ENCODE measurements around the gene ACSS3.
"Not testable (repeated sequence)": the region's sequence is repeated elsewhere in the genome, so short reads cannot be mapped to it uniquely, and the experiment has no call there.

Gene ACSS3

GRCh38 chr12:81077686-81078441 lies at the start of gene ACSS3:
Gene ACSS3, plus strand, starts transcription at chr12:81078079. Its CDS starts 42 bp downstream, at chr12:81078121.
- Histone ChIP-seq H3K9me3 (ENCODE audit: severe bottlenecking) (no peaks in the 10 kb centered on the region), H3K27me3 (ENCODE audit: insufficient read depth, poor library complexity, severe bottlenecking) (peaks cover 18% of the 10 kb centered on the region), H3K27ac (ENCODE audit: poor library complexity, severe bottlenecking) (no peak within 1 kb of the TSS), H3K36me3 (ENCODE audit: low read depth) (no peaks in the 10 kb centered on the region), H3K4me3 (ENCODE audit: severe bottlenecking) (no peak within 1 kb of the TSS), H3K4me1 (ENCODE audit: insufficient read depth, poor library complexity, severe bottlenecking) (no peaks in the 10 kb centered on the region)
- TF ChIP-seq CTCF (IDR thresholded peaks at IDR 0.05; ENCODE audit: poor library complexity, severe bottlenecking), result no peak
- ATAC-seq (ENCODE audit: low read depth), result no peak
- no peak for DNase-seq (ENCODE audit: low spot score)

GRCh38 chr12:81034926-81035325 lies 43.0 kb upstream of the ACSS3 start:
- ATAC-seq (ENCODE audit: low read depth) (no peak), DNase-seq (ENCODE audit: low spot score) (no peak)
- Histone ChIP-seq H3K4me1 (ENCODE audit: insufficient read depth, poor library complexity, severe bottlenecking) (no peaks in the 10 kb centered on the region), H3K27me3 (ENCODE audit: insufficient read depth, poor library complexity, severe bottlenecking) (no peaks in the 10 kb centered on the region), H3K9me3 (ENCODE audit: severe bottlenecking) (no peaks in the 10 kb centered on the region), H3K36me3 (ENCODE audit: low read depth) (no peaks in the 10 kb centered on the region), H3K4me3 (ENCODE audit: severe bottlenecking) (no peak overlapping the region), H3K27ac (ENCODE audit: poor library complexity, severe bottlenecking) (no peak overlapping the region)
- no peak for TF ChIP-seq CTCF (IDR thresholded peaks at IDR 0.05; ENCODE audit: poor library complexity, severe bottlenecking)

GRCh38 chr12:81039231-81039630 lies 38.6 kb upstream of the ACSS3 start:
- ATAC-seq (ENCODE audit: low read depth) (no peak), DNase-seq (ENCODE audit: low spot score) (no peak)
- no peak for TF ChIP-seq CTCF (IDR thresholded peaks at IDR 0.05; ENCODE audit: poor library complexity, severe bottlenecking)
- Histone ChIP-seq H3K27me3 (ENCODE audit: insufficient read depth, poor library complexity, severe bottlenecking) (no peaks in the 10 kb centered on the region), H3K4me3 (ENCODE audit: severe bottlenecking) (no peak overlapping the region), H3K36me3 (ENCODE audit: low read depth) (no peaks in the 10 kb centered on the region), H3K27ac (ENCODE audit: poor library complexity, severe bottlenecking) (no peak overlapping the region), H3K9me3 (ENCODE audit: severe bottlenecking) (no peaks in the 10 kb centered on the region), H3K4me1 (ENCODE audit: insufficient read depth, poor library complexity, severe bottlenecking) (no peaks in the 10 kb centered on the region)

- ATAC-seq (ENCODE audit: low read depth), result no peak
- H3K4me1 ChIP-seq (ENCODE audit: insufficient read depth, poor library complexity, severe bottlenecking), result no peaks in the 10 kb centered on the region
- no peaks in the 10 kb centered on the region for H3K36me3 ChIP-seq (ENCODE audit: low read depth)
- H3K27me3 ChIP-seq (ENCODE audit: insufficient read depth, poor library complexity, severe bottlenecking), result no peaks in the 10 kb centered on the region
- no peak for DNase-seq (ENCODE audit: low spot score)
- no peak overlapping the region for H3K27ac ChIP-seq (ENCODE audit: poor library complexity, severe bottlenecking)
- H3K4me3 ChIP-seq (ENCODE audit: severe bottlenecking), result no peak overlapping the region
- no peak for TF ChIP-seq CTCF (IDR thresholded peaks at IDR 0.05; ENCODE audit: poor library complexity, severe bottlenecking)
- H3K9me3 ChIP-seq (ENCODE audit: severe bottlenecking), result no peaks in the 10 kb centered on the region
Measured at GRCh38 chr12:81043979-81044740, 33.7 kb upstream of the ACSS3 start.

- DNase-seq (ENCODE audit: low spot score); ATAC-seq (ENCODE audit: low read depth); H3K27ac ChIP-seq (ENCODE audit: poor library complexity, severe bottlenecking); H3K27me3 ChIP-seq (ENCODE audit: insufficient read depth, poor library complexity, severe bottlenecking); H3K4me1 ChIP-seq (ENCODE audit: insufficient read depth, poor library complexity, severe bottlenecking); H3K4me3 ChIP-seq (ENCODE audit: severe bottlenecking); H3K9me3 ChIP-seq (ENCODE audit: severe bottlenecking); H3K36me3 ChIP-seq (ENCODE audit: low read depth): not testable (repeated sequence)
Measured at GRCh38 chr12:81064971-81065370, 12.9 kb upstream of the ACSS3 start.

Data from RWPE2 (cell line).